Endothelial cell (in vitro differentiated cells): ENCODE measurements around the gene MACROD2. TPM values are rescaled to one million over a fixed set of nuclear protein-coding genes. Genes with fewer than 3 reads are reported as not detected.

Source experiments
- DNase-seq: peaks from one replicate; pipeline ENCODE4 v3.0.0; 2021; ENCODE audit warnings: low spot score
- H3K27ac Mint-ChIP-seq: one replicate; pipeline ENCODE4 v1.8.0; 2021; ENCODE audit warnings: mixed read lengths, inconsistent platforms; ENCODE audit not compliant: unreplicated experiment
- H3K27me3 Mint-ChIP-seq: one replicate; pipeline ENCODE4 v1.8.0; 2021; ENCODE audit warnings: mild to moderate bottlenecking, moderate library complexity, mixed read lengths, inconsistent platforms; ENCODE audit not compliant: unreplicated experiment
- H3K36me3 Mint-ChIP-seq: one replicate; pipeline ENCODE4 v1.8.0; 2021; ENCODE audit warnings: mild to moderate bottlenecking, low read depth, mixed read lengths, inconsistent platforms; ENCODE audit not compliant: unreplicated experiment
- H3K4me1 Mint-ChIP-seq: one replicate; pipeline ENCODE4 v1.8.0; 2021; ENCODE audit warnings: mild to moderate bottlenecking, mixed read lengths, inconsistent platforms; ENCODE audit not compliant: unreplicated experiment
- H3K4me3 Mint-ChIP-seq: one replicate; pipeline ENCODE4 v1.8.0; 2021; ENCODE audit warnings: mild to moderate bottlenecking, mixed read lengths, inconsistent platforms; ENCODE audit not compliant: unreplicated experiment
- H3K9me3 Mint-ChIP-seq: one replicate; pipeline ENCODE4 v1.8.0; 2021; ENCODE audit warnings: mixed read lengths, inconsistent platforms; ENCODE audit not compliant: unreplicated experiment
- total RNA-seq: library from RNA; stranded (reverse); fragmentation: NEBNext Ultra II Directional; extraction: Animal tissue kit (Norgen Biotek cat#: 25700); gene quantifications from one replicate; pipeline ENCODE4 v1.2.1, GENCODE V29; 2021; ENCODE audit not compliant: unreplicated experiment
- TF ChIP-seq, protein P1 (sequence below): fragments of 200-600 bp; sonication (generic); IDR thresholded peaks from one replicate; pipeline ENCODE4 v1.5.0; 2021; ENCODE audit warnings: antibody characterized with exemption; ENCODE audit not compliant: unreplicated experiment

Gene MACROD2
- total RNA-seq, 1 donor from 2014 or later = 6.4 TPM

DNA sequence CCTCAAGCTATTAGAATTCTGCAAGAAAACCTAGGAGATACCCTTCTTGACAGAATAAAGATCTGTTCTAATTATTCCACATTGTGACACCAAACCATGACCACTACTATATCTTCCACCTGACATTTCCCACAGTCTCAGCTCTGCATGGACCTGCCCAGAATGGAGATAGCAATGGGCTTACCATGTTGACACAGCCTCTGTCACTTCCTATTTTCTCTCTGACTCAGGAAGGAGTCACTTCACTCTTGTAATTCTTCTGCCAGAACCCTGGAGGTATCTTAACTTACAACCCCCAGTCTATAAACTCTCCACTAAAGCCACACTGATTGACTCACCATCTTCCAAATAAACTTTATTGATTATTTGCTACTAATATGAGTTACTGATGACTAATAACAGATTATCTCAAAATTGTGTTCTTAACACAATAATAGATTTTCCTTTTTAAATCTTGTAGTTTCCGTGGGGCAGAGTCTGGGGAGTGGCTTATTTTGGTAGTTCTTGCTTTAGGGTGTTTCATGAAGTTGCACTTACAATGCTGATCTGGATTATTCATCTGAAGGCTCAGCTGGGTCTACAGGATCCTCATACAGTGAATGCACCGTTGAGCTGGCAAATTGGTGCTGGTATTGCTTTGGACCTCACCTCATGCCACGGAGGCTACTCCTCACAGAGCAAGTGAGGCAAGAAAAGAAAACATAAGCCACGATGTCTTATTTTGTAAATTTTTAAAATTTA is 1708.0 kb downstream of the MACROD2 start:
- peaks cover 2% of the 10 kb centered on the region for H3K27me3 Mint-ChIP-seq
- no peaks in the 10 kb centered on the region for H3K9me3 Mint-ChIP-seq
- no peaks in the 10 kb centered on the region for H3K36me3 Mint-ChIP-seq
- peak overlapping the region; percentile 7 for H3K27ac Mint-ChIP-seq
- no peak overlapping the region for H3K4me3 Mint-ChIP-seq
- peaks cover 25% of the 10 kb centered on the region for H3K4me1 Mint-ChIP-seq
- TF ChIP-seq, protein P1, sequence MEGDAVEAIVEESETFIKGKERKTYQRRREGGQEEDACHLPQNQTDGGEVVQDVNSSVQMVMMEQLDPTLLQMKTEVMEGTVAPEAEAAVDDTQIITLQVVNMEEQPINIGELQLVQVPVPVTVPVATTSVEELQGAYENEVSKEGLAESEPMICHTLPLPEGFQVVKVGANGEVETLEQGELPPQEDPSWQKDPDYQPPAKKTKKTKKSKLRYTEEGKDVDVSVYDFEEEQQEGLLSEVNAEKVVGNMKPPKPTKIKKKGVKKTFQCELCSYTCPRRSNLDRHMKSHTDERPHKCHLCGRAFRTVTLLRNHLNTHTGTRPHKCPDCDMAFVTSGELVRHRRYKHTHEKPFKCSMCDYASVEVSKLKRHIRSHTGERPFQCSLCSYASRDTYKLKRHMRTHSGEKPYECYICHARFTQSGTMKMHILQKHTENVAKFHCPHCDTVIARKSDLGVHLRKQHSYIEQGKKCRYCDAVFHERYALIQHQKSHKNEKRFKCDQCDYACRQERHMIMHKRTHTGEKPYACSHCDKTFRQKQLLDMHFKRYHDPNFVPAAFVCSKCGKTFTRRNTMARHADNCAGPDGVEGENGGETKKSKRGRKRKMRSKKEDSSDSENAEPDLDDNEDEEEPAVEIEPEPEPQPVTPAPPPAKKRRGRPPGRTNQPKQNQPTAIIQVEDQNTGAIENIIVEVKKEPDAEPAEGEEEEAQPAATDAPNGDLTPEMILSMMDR = no peak
- DNase-seq = no peak

DNA sequence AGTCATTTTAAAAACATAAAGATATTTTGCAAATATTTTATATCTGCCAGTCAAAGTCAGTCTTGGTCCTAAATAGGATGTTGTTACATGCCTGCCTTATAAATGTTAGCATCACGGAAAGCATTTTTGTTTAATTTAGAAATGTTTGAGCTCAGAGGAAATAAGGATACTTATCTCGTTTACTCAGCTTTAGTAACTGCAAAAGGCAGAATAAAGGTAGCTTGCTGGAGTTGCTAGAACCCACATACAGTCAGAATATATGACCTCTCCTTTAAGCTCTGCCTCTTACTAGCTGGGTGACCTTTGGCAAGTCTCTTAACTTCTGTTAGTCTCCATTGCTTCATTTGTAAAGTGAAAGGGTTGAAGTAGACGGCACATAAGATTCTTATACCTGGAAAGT is 1710.7 kb downstream of the MACROD2 start:
- TF ChIP-seq, protein P1 = no peak
- H3K9me3 Mint-ChIP-seq = no peaks in the 10 kb centered on the region
- H3K27me3 Mint-ChIP-seq = peaks cover 2% of the 10 kb centered on the region
- H3K4me1 Mint-ChIP-seq = peaks cover 25% of the 10 kb centered on the region
- no peak for DNase-seq
- no peak overlapping the region for H3K4me3 Mint-ChIP-seq
- H3K36me3 Mint-ChIP-seq = no peaks in the 10 kb centered on the region
- peak overlapping the region; percentile 78 for H3K27ac Mint-ChIP-seq

DNA sequence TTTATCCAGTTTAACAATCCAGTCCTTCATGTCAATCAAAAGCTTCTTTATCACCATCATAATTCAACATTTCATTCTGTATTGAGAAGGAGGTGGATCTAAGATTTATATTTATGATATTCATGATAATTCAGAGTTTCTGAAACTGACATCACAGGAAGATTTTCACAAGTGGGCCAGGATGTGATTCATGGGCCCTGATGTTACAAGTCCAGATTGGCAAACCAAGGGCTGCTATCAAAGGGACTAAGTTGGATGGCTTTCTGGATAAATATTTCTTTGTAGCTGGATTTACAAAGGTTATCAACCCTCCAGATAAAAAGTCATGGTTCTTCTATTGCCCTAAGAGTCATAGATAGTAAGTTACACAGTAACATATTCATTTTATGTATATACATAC is 1711.4 kb downstream of the MACROD2 start:
- H3K36me3 Mint-ChIP-seq = no peaks in the 10 kb centered on the region
- no peak overlapping the region for H3K27ac Mint-ChIP-seq
- H3K4me3 Mint-ChIP-seq = no peak overlapping the region
- TF ChIP-seq, protein P1 = no peak
- H3K27me3 Mint-ChIP-seq = peaks cover 2% of the 10 kb centered on the region
- DNase-seq = no peak
- no peaks in the 10 kb centered on the region for H3K9me3 Mint-ChIP-seq
- peaks cover 25% of the 10 kb centered on the region for H3K4me1 Mint-ChIP-seq

DNA sequence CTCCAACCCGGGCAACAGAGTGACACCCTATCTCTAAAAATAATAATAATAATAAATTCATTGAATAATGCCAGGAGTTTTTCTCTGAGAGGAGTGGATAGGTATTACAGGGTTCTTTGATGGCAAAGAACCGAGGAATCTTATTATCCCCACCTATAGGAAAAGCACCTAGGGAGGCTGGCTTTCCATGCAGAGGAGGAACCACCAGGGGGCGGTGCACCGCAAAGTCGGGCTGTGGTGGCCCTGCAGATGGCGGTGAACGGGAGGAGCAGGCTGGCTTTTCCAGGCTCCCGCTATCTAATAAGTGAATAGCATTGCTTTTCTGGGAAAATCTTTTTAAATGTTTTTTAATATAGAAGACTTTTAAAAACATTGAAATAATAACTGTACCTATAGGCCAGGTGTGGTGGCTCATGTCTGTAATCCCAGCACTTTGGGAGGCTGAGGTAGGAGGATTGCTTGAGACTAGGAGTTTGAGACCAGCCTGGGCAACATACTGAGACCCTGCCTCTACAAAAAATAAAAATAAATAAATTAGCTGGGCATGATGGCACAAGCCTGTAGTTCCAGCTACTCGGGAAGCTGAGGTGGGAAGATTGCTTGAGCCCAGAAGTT is 1713.8 kb downstream of the MACROD2 start:
- Mint-ChIP-seq H3K36me3 (peaks cover 3% of the 10 kb centered on the region), H3K9me3 (no peaks in the 10 kb centered on the region), H3K27me3 (no peaks in the 10 kb centered on the region), H3K4me3 (no peak overlapping the region), H3K27ac (no peak overlapping the region), H3K4me1 (peaks cover 12% of the 10 kb centered on the region)
- DNase-seq = peak; percentile 72
- TF ChIP-seq, protein P1 = peak; percentile 69

DNA sequence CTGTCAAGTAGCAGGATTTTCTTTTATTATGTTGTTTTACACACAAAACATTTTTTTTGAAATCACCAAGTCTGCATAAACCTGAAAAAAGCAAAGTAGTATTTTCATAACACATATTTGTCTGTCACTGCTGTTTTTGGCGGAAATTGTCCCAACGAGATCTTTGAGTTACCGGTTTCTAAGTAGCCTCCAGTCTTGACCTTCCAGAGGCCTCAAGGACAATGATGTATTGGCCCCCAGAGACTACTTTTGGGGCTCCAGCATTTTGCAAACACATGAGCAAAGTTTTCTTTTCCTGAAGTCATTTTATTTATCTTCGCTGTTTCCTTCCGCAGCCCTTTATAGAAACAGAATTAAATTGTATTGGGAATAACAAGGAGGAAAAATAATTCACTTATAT is 1715.3 kb downstream of the MACROD2 start:
- H3K27ac Mint-ChIP-seq = no peak overlapping the region
- no peak for DNase-seq
- peaks cover 8% of the 10 kb centered on the region for H3K4me1 Mint-ChIP-seq
- H3K9me3 Mint-ChIP-seq = no peaks in the 10 kb centered on the region
- no peaks in the 10 kb centered on the region for H3K27me3 Mint-ChIP-seq
- TF ChIP-seq, protein P1 = no peak
- peaks cover 3% of the 10 kb centered on the region for H3K36me3 Mint-ChIP-seq
- H3K4me3 Mint-ChIP-seq = no peak overlapping the region
